T-helper 2 cell treated with Interferon-gamma antibody and Interleukin-4, amounts not matched to agents 100 ng/mL and 5 ng/mL, for 36 hours (primary cell): ENCODE measurements around the gene LRRC18. TPM values are rescaled to one million over a fixed set of nuclear protein-coding genes. Genes with fewer than 3 reads are reported as not detected.

ENCODE experiments used
- intact Hi-C: fragments of 100-400 bp; cut with micrococcal nuclease; formaldehyde crosslinking; loops from one replicate; pipeline ENCODE4 v1.15.1; 2023
- total RNA-seq: library from RNA; stranded (reverse); gene quantifications from 2 replicates; pipeline ENCODE4 v1.2.3, GENCODE V29; 2022

LRRC18 gene
- total RNA-seq, 1 donor from 2014 or later: not detected

GRCh38 chr10:48882881-48883280 lies 56.8 kb downstream of the LRRC18 start:
- intact Hi-C loops: no loop called here

- intact Hi-C loops: no loop called here
Measured at GRCh38 chr10:48881937-48882336, 57.7 kb downstream of the LRRC18 start.

GRCh38 chr10:48880016-48880705 lies 59.5 kb downstream of the LRRC18 start:
- intact Hi-C loops: no loop called here

GRCh38 chr10:48879451-48879850 lies 60.2 kb downstream of the LRRC18 start:
- intact Hi-C loops: no loop called here

GRCh38 chr10:48878091-48878490 lies 61.5 kb downstream of the LRRC18 start:
- intact Hi-C loops: no loop called here

GRCh38 chr10:48872234-48872633 lies 67.4 kb downstream of the LRRC18 start:
- intact Hi-C loops: no loop called here

Other genes with a start within 250 kb of the LRRC18 start
- 0.14 and 0.27 TPM in 2 replicates for gene VSTM4, start 175.7 kb upstream of the LRRC18 start, total RNA-seq
- gene FAM170B, start 194.2 kb upstream of the LRRC18 start, total RNA-seq: 0.18 TPM in 2 replicates
- 39.4 and 41.0 TPM in 2 replicates for gene TMEM273, start 248.6 kb upstream of the LRRC18 start, total RNA-seq